SW 1271 (cell line): ENCODE data around the gene AXIN1.
"Not testable (repeated sequence)": the region's sequence is repeated elsewhere in the genome, so short reads cannot be mapped to it uniquely, and the experiment has no call there.

Source experiments
- DNase-seq, 2 experiments: peaks; one replicate each; lab custom pipeline; 2025; lab: John Stamatoyannopoulos, UW

Gene AXIN1

DNA sequence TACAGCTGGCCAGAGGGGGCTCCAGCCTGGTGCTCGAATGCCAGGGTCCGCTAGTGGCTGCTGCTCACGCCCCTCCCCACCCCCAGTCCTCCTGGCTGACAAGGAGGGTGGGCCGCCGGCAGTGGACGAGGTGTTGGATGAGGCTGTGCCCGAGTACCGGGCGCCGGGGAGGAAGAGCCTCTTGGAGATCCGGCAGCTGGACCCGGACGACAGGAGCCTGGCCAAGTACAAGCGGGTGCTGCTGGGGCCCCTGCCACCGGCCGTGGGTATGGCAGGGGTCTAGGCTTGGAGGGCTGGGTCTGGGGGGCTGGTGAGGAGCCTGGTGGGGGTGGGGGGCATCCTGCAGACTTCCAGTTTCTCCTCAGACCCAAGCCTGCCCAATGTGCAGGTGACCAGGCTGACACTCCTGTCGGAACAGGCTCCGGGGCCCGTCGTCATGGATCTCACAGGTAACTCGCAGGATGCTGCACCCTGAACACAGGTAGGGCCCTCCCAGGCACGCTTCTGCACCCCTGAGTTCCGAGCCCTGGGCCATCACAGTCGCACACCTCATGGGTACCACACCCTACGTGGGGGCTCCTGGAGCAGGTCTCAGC lies 70.8 kb downstream of the AXIN1 start:
- DNase-seq: no peak

DNA sequence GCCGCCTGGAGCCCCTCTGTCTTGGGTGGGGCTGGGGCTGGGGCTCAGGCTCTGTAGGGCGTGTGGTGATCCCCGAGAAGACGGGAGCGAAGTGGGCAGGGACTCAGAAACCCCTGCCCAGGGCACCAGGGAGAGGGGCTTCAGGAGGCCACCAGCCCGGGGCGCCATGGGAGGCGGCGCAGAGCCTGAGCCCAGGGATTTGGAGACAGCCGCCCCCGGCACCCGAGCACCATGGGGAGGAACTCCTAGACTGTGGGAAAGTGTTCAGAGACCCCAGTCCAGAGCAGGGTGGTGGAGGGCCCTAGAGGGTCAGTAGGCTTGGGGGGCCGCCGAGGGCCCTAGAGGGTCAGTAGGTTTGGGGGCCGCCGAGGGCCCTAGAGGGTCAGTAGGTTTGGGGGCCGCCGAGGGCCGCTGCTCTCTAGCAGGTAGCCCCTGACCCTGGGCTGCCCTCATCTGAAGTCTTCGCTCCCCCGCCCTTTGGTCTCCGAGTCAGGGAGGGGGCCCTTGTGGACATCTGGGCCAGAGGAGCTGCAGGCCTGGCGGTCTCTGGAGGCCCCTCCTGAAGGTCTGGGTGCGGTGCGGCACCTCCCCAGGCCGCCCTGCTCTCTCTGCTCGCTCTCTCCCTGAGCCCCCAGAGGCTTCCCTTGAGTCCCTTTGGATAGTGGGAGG lies 71.4 kb downstream of the AXIN1 start:
- DNase-seq: no peak

DNA sequence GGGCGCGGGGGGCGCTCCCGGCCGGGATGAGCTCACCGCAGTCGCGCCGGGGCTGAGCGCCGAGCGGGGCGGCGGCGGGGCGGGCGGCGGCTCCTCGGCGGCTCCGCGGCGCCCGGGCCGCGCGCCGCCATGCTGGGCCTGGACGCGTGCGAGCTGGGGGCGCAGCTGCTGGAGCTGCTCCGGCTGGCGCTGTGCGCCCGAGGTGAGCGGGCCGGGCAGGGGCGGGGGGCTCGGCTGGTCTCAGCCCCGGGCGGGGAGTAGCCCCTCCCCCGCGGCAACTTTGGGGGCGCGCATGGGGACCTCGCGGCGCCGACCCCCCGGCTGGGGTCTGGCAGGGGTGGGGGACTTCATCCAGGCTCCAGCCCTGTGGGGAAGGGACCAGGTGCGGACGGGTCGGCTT lies 72.0 kb downstream of the AXIN1 start, which contains the start of gene ARHGDIG:
Gene ARHGDIG (plus strand): TSS at position 40 of the 400 bp plus-strand sequence. CDS start 90 bp downstream, at position 130.
- no peak for DNase-seq

DNA sequence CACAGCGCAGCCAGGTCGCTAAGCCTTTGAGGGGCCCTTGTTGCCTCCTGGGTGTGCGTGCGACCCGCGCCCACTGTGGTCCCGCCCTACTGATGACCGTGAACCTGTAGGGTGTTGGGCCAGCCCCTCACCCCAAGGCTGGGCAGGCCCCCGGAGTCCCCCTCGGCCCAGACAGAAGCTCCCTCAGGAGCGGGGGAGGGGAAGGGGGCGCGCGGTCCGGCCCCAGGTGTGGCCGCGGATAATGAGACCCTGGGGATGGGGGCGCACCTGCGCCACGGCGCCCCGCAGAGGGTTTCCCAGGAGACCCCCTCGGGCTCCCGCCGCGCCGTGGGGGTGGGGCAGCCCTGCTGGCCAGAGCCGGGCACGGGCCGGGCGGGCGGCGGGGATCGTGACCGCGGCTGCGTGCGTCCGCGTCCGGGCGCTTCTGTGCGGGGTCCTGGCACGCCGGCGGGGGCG lies 72.5 kb downstream of the AXIN1 start:
- no peak for DNase-seq

DNA sequence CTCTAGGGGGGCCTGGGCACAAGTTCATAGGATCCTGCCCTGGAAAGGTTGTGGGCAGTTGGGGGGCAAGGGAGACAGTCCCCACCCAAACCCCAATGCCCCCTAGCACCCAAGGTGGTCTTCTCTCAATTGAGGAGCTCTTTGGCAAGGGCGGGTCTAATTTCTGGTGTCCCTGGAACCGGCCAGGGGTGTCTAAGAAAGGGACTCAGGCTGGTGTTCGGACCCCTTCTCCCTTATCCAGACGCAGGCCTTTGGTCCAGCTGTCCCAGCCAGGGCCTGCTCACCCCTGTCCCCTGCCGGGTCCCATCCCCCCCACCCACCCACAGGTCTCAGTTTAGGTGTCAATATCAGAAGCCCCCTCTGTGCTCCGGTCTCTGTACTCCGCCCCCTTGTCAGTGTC lies 73.0 kb downstream of the AXIN1 start:
- DNase-seq: no peak

DNA sequence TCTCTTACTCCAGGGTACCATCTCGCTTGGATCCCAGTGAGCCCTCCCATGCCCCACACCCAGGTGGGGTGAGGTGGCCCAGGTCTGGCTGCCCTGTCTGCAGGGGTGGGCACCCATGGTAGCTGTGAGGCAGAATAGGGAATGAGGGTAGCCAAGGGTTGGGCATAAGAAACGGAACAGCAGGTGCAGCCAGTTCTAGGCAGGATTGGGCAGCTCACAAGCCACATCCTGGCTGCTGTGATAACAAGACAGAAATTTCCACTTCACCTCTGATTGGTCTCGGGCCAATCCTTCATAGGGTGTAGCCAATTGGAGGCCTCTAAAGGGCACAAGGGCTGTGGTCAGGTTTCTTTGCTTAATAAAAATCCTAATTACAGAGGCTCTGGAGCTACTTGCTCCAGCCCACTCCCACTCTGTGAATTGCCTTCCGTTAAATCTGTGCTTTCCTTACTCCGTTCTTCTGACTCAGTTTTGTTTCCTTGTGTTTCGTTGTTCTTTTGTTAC lies 73.6 kb downstream of the AXIN1 start:
- peak in 1 of 2 experiments; percentile 6 for DNase-seq

DNA sequence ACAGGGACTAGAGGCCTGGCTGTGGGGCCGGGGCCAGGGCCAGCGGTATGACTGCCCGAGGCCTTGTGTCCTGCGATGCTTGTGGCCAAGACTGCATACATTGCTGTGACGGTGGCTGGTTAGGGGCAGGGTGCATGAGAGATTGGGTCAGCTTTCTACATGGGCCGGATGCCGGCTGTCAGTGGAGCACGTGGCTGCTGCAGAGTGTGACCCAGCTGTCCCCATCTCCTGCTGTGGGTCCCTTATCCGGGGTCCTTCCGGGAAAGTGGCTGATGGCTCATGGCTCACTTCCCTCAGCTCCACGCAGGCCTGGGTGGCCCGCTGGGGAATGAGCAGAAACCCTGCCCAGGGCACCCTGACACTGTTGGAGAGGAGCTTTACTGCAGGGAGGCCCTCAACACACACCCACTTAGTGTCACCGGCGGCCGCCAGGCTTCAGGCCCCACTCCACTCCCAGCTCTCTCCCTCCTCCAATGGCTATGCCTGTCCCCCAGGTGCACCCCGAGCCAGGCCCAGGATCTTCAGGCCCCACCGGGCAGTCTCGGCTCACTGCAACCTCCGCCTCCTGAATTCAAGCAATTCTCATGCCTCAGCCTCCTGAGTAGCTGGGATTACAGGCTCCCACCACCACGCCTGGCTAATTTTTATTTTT lies 76.0 kb downstream of the AXIN1 start:
- no peak for DNase-seq

DNA sequence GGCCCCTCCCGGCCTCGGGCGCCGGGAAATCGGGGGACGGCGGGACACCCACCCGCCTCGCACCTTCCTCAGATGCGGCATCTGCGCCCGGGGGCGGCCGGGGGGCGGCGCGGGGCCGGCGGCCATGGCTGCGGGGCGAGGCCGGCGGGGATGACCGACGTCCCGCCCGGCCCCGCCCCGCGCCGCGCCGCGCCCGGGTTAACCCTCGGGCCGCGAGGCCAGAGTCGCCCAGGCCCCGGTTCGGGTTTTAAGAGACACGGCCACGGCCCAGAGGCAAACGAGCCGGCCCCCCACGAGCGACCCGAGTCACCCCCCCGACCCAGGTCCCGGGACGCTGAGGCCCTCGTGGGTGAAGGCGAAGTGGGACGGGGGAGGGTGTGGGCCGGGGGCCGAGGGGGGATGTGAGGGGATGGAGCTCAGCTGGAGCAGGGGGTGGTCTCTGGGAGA lies 76.7 kb downstream of the AXIN1 start, which contains the start of gene RGS11:
Gene RGS11 (minus strand): TSS at position 159 of the 447 bp plus-strand sequence. CDS start 33 bp downstream, at position 126.
- DNase-seq: no peak

DNA sequence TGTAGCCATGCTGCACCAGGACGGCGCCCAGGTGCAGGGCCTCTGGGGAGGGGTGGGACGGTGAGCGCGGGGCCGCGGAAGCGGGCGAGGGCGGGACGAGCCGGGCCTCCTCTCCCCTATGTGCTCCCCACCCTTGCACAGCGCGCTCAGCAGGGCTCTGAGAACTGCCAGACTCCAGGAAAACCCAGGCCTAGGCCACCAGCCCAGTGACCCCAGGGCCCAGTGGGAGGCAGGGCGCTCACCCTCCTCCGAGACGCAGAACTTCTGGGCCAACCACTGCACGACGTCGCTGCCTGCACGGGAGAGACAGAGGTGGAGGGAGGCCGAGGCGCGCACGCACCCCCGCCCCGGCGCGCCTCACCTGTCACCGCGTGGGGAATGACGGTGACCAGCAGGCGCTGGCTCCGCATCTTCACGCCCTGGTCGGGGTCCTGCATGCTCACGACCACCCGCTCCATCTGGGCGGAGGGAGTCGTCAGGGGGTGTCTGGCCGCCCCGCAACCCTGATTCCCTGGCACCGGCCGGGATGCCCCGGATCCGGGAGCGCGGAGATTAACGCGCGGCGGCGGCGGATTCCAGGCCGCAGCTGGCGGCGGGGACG lies 77.4 kb downstream of the AXIN1 start:
- no peak for DNase-seq

DNA sequence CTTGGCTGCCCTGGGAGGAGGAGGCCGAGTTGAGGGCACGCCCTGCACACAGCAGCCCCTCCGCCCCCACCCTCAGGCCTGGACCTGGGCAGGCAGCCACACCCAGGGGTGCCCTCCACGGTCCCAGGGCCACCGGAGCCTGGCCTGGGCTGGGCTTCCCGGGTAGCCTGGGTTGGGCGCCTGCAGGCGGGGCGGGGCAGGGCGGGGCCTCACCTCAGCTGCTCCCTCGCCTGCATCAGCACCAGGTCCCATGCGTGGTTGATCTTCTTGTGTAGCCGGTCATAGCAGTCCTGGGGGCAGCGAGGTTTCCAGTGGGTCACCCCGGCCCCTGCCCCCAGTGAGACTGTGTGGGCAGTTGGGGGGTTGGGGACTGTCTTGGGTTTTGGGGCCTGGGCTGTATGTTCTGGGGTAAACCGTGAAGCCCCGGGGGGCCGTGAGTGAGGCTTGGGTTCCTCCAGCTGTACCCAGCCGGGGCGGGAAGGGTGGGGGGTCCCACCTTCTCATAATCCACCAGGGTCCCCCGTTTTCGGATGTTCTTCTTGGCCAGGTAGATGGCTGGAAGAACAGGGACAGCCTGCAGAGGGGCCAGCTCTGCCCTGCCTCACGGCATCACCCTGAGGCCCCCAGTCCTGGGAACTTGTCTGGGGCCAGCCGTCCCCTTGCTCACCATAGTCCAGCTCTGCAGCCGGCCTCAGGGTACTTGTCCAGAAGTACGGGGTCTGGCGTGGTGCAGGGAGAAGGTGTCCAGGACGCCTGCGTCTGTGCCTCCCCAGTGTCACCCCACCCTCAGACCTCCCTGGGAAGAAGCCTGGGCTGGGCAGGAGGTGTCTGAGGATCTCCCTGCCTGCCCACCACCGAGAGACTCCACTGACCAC lies 78.7 kb downstream of the AXIN1 start:
- DNase-seq: no peak

DNA sequence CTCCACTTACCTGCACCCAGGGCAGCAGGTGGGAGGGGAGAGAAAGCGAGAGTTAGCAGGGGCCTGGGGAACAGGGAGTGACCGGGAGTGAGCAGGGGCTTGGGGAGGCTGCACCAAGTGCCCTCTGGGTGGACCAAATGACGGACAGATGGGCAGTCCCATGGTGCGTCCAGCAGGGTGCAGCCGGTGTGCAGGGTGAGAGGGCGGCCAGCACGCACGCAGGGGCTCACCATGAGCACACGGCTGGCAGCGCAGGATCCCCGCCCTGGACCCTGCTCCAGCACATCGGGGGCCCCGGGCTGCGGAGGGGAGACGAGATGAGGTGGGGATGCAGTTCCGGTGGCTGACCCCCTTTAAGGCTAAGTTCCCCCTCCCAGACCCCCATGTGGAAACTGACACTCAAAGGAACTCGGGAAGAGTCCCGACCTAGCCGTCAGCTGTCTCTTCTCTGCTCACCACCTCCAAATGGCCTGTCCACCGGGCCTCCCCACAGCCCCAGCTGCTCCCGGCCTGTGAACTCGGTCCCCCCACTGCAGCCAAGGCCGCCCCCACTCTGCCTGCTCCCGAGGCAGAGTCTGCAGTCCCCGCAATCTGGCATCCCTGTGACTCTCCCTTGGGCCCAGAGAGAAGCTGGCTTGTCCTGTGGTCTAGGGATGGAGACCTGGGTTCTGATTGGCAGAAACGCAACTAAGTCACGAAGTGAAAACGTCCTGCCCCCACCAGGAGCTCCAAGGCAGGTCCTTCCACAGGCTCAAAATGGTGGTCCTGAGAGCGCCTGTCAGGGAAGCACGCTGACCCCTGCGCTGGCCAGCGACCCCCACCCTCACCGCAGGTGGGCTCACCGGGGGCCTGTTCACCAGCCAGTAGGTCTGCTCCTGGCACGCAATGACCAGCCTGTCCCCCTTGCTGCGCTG lies 79.6 kb downstream of the AXIN1 start:
- DNase-seq: no peak

DNA sequence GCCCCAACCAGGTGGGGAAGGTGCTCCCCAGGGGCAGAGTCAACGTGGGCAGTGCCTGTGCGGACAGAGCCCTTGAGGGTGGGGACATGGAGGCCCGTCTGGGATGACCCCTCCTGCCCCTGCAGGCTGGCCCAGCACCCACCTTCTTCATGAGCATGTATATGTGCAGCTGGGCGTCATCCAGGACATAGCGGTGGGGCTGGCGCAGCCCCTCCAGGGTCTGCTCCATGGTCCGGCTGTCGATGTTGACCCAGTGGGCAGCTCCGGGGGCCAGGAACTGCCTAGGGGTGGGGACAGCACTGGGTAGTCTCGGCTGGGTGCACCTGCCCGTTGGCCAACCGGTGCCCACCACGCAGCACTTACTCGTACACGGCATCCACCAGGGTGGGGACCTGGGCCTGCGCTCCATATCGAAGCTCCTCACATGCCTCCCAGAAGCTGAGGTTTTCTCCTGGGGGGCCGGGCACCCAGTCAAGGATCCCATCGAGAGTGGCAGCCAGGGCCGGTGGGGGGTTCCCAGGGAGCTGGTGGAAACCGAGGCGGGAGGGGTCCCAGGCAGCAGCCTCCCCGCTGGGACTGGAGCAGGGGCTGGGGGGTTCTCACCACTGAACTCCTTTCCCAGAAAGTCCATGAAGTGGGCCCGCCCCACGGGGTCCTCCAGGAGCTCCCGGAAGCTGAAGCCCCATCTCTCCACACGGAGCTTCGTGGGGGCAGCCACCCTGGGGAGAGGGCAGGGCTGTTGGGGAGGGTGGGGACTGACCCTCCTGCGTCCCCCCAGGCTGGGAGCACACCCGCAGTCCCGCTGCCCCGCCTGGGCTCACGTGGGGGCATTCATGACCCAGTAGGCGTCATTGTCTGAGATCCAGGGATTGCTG lies 81.9 kb downstream of the AXIN1 start:
- DNase-seq: no peak

DNA sequence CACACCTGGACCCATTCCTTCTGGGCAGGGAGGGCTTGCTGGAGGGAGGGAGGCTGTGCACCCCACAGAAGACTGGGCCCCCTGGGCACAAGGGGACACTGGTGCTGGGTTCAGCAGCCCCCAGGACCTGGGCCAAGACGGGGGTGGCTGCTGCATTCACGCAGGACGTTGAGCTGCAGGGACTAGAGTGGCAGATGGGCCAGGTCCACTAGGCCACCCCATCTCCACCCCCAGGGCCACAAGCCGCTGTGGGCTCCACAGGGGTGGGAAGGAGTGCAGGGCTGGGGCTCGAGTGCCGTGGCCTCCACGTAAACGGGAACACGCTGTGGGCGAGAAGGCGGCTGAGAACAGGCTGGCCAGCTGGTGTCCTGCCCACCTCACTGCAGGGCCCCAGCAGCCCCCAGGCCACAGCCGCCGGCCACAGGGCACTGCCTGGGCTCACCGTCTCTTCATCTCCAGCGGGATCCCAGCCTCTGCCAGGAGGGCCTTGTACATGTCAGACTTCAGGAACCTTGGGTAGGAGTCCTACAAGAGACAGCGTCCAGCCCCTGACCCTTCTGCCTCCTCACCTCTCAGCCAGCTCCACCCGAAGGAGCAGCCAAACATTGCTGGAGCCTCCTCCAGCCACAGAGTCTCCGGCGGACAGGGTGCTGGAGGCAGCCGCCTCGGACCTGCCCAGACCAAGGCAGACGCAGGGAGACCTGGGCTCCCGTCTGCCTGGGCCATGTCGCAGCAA lies 83.3 kb downstream of the AXIN1 start:
- DNase-seq: no peak

DNA sequence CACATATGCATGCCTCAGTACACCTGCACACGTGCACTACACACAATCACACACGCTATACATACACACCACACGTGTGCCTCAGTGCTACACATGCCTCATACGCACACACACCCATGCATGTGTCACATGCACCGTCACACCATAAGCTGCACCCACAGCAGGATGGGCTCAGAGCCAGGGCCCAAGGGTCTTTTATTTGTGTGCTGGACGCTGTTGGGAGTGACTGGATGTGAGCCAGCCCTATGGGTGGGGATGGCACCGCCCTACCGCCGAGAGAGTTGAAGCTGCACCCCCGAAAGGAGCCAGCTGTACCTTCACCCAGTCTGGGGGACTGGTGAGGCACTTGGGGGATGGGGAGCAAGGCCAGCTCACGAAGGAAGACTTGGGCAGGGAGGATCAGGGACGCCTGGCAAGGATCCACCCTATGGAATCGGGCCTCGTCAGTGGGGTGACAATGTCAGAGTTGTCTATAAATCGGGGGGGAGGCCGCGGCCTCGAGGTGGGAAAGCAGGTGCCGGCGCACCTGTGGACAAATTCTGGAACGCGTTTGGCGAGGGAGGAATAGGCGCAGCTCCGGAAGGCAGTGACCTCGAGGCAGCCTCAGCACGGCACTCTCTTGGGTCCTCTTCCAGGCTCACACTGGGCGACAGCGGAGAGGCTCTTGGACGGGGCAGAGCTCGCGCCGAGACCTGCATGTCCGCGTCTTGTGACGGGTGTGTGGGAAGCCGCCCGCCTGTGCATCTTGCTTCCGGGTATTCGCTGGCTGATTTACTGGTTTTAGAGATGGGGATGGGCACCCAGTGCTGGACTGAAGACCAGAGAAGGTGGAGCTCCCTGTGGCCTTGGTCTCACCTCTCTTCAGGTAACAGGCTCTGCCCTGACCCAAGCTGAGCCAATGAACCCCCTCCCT lies 84.1 kb downstream of the AXIN1 start:
- no peak for DNase-seq

DNA sequence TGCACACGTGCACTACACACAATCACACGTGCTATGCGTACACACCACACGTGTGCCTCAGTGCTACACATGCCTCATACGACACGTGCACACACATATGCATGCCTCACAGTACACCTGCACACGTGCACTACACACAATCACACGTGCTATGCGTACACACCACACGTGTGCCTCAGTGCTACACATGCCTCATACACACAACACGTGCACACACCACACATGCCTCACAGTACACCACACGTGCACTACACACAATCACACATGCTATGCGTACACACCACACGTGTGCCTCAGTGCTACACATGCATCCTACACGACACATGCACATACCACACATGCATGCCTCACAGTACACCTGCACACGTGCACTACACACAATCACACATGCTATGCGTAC lies 85.0 kb downstream of the AXIN1 start:
- not testable (repeated sequence) for DNase-seq

DNA sequence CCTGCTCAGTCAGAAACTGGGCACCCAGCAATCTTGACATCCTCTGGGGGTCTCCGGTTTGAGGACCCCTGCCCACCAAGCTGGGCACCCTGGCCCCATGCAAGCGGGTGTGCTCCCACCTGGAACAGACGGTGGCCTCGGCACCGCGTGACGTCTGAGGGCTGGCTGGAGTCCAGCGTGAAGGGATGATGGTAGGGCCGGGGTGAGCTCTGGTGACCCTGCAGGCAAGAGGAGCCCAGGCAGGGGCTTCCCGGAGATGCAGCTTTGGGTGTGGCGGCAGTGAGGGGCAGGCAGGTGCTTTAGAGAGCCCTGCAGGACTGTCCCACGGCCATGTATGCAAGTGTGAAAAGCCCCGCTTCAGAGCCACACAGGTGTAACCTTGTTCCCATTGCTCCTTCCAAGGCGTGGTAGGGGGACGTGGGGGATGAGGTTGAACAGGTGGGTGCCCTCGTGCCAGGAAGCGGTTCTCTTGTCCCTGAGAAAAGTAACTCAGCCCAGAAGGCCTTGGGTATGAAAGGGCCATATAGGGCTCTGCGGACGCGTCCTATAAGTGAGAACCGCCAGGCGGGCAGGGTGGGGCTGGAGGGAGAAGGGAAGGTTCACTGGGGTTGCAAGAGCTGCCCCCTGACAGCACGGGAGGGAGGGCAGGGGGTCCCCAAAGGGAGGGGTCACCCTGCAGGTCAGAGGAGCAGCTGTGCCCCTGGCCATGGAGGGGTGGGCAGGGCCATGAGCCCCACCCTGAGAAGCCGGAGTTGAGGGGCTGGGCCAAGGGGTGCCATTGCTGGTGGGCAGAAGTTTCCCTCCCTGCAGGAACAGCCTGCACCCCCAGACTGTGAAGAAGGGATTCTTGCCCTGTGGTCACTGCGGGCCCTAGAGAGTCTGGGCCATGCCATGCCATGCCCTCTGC lies 86.0 kb downstream of the AXIN1 start:
- no peak for DNase-seq
